ENCODE results near the gene FOXL2NB. TPM values are rescaled to one million over a fixed set of nuclear protein-coding genes. Genes with fewer than 3 reads are reported as not detected.
"Not testable (repeated sequence)": the region's sequence is repeated elsewhere in the genome, so short reads cannot be mapped to it uniquely, and the experiment has no call there.

The FOXL2NB gene
- total RNA-seq, 1 donor from 2014 or later, result not detected

- DNase-seq (ENCODE audit: low spot score in 2 of 2, unreplicated experiment in 2 of 2), result no peak
- peaks cover 3% of the 10 kb centered on the region for H3K4me1 Mint-ChIP-seq
- H3K36me3 Mint-ChIP-seq, result no peaks in the 10 kb centered on the region
- H3K27ac Mint-ChIP-seq, result no peak overlapping the region
- no peak for TF ChIP-seq CTCF (IDR thresholded peaks at IDR 0.05; ENCODE audit: unreplicated experiment)
- peaks cover 9% of the 10 kb centered on the region for H3K27me3 Mint-ChIP-seq (ENCODE audit: low read depth)
- no peaks in the 10 kb centered on the region for H3K9me3 Mint-ChIP-seq
- H3K4me3 Mint-ChIP-seq, result no peak overlapping the region
Observed at GRCh38 chr3:138921316-138922292, 25.4 kb upstream of the FOXL2NB start.

GRCh38 chr3:138922400-138922799 is 24.6 kb upstream of the FOXL2NB start:
- not testable (repeated sequence) for H3K4me3 Mint-ChIP-seq; H3K27ac Mint-ChIP-seq; H3K4me1 Mint-ChIP-seq; H3K9me3 Mint-ChIP-seq; DNase-seq (ENCODE audit: low spot score in 2 of 2, unreplicated experiment in 2 of 2); H3K36me3 Mint-ChIP-seq; H3K27me3 Mint-ChIP-seq (ENCODE audit: low read depth)

- H3K27ac Mint-ChIP-seq, result no peak overlapping the region
- peak; percentile 90 for TF ChIP-seq CTCF (IDR thresholded peaks at IDR 0.05; ENCODE audit: unreplicated experiment)
- H3K27me3 Mint-ChIP-seq (ENCODE audit: low read depth), result peaks cover 7% of the 10 kb centered on the region
- DNase-seq (ENCODE audit: low spot score in 2 of 2, unreplicated experiment in 2 of 2), result peak; percentile 68 to 88
- no peaks in the 10 kb centered on the region for H3K36me3 Mint-ChIP-seq
- no peaks in the 10 kb centered on the region for H3K9me3 Mint-ChIP-seq
- H3K4me1 Mint-ChIP-seq, result no peaks in the 10 kb centered on the region
- H3K4me3 Mint-ChIP-seq, result no peak overlapping the region
Observed at GRCh38 chr3:138923531-138923994, 23.5 kb upstream of the FOXL2NB start.

- H3K27ac Mint-ChIP-seq, result no peak overlapping the region
- no peaks in the 10 kb centered on the region for H3K9me3 Mint-ChIP-seq
- no peak for TF ChIP-seq CTCF (IDR thresholded peaks at IDR 0.05; ENCODE audit: unreplicated experiment)
Observed at GRCh38 chr3:138928727-138929372, 18.2 kb upstream of the FOXL2NB start.

GRCh38 chr3:138933068-138933668 is 13.8 kb upstream of the FOXL2NB start:
- Mint-ChIP-seq H3K27ac (no peak overlapping the region), H3K4me1 (peaks cover 13% of the 10 kb centered on the region), H3K36me3 (no peaks in the 10 kb centered on the region), H3K27me3 (ENCODE audit: low read depth) (peaks cover 63% of the 10 kb centered on the region), H3K4me3 (no peak overlapping the region), H3K9me3 (no peaks in the 10 kb centered on the region)
- no peak for DNase-seq (ENCODE audit: low spot score in 2 of 2, unreplicated experiment in 2 of 2)
- TF ChIP-seq CTCF (IDR thresholded peaks at IDR 0.05; ENCODE audit: unreplicated experiment), result no peak

More at GRCh38 chr3:138928727-138929372, 18.2 kb upstream of the FOXL2NB start:
- Mint-ChIP-seq H3K27me3 (ENCODE audit: low read depth) (peaks cover 28% of the 10 kb centered on the region), H3K36me3 (no peaks in the 10 kb centered on the region), H3K4me3 (no peak overlapping the region), H3K4me1 (no peaks in the 10 kb centered on the region)
- DNase-seq (ENCODE audit: low spot score in 2 of 2, unreplicated experiment in 2 of 2), result no peak
